SK-N-SH treated with all-trans-retinoic acid at 6 μM for 48 hours (cell line): ENCODE data around the gene KIF3C.

Source experiments
- ATAC-seq: fragments of 200-7000 bp; cut with Tn5 transposase; 3 replicates; pipeline ENCODE4 v1.9.1; 2020; ENCODE audit warnings: mild to moderate bottlenecking, moderate library complexity
- BACH2 ChIP-seq: fragments of 250-450 bp; sonication (Bioruptor Pico); IDR thresholded peaks from 2 replicates; pipeline ENCODE4 v1.9.0; 2021; ENCODE audit warnings: mild to moderate bottlenecking, borderline replicate concordance
- CSDC2 ChIP-seq: fragments of 250-450 bp; sonication (Bioruptor Pico); IDR thresholded peaks from 2 replicates; pipeline ENCODE4 v1.5.0; 2020; ENCODE audit warnings: mild to moderate bottlenecking, moderate library complexity
- ESRRG ChIP-seq: fragments of 250-450 bp; sonication (Bioruptor Pico); IDR thresholded peaks from 2 replicates; pipeline ENCODE4 v1.6.1; 2021; ENCODE audit warnings: mild to moderate bottlenecking
- GLIS3 ChIP-seq: fragments of 250-450 bp; sonication (Bioruptor Pico); IDR thresholded peaks from 2 replicates; pipeline ENCODE4 v1.5.0; 2020; ENCODE audit warnings: mild to moderate bottlenecking, moderate library complexity
- ISL1 ChIP-seq: fragments of 250-450 bp; sonication (Bioruptor Pico); IDR thresholded peaks from 2 replicates; pipeline ENCODE4 v2.1.2; 2022; ENCODE audit warnings: mild to moderate bottlenecking, moderate library complexity
- OSR1 ChIP-seq: fragments of 250-450 bp; sonication (Bioruptor Pico); IDR thresholded peaks from 2 replicates; pipeline ENCODE4 v1.8.0; 2022; ENCODE audit warnings: moderate library complexity, mild to moderate bottlenecking, inconsistent platforms
- PPARA ChIP-seq: fragments of 250-450 bp; sonication (Bioruptor Pico); IDR thresholded peaks from 2 replicates; pipeline ENCODE4 v1.5.0; 2020; ENCODE audit warnings: mild to moderate bottlenecking, borderline replicate concordance
- RARB ChIP-seq: fragments of 250-450 bp; sonication (Bioruptor Pico); IDR thresholded peaks from 2 replicates; pipeline ENCODE4 v1.8.0; 2021; ENCODE audit warnings: mild to moderate bottlenecking, moderate library complexity
- SNAI2 ChIP-seq: fragments of 250-450 bp; sonication (Bioruptor Pico); IDR thresholded peaks from 2 replicates; pipeline ENCODE4 v1.5.0; 2020; ENCODE audit warnings: mild to moderate bottlenecking, moderate library complexity
- TCF4 ChIP-seq: fragments of 250-450 bp; sonication (Bioruptor Pico); IDR thresholded peaks from 2 replicates; pipeline ENCODE4 v1.8.0; 2021; ENCODE audit warnings: mild to moderate bottlenecking, moderate library complexity, borderline replicate concordance
- TOX ChIP-seq: fragments of 250-450 bp; sonication (Bioruptor Pico); IDR thresholded peaks from 2 replicates; pipeline ENCODE4 v1.8.0; 2021; ENCODE audit warnings: mild to moderate bottlenecking, moderate library complexity, borderline replicate concordance
- ZC3H10 ChIP-seq: fragments of 250-450 bp; sonication (Bioruptor Pico); IDR thresholded peaks from 2 replicates; pipeline ENCODE4 v1.5.1; 2021; ENCODE audit warnings: mild to moderate bottlenecking, moderate library complexity
- ZFP3 ChIP-seq: fragments of 250-450 bp; sonication (Bioruptor Pico); IDR thresholded peaks from 2 replicates; pipeline ENCODE4 v1.5.0; 2020; ENCODE audit warnings: mild to moderate bottlenecking, moderate library complexity
- ZNF565 ChIP-seq: fragments of 450-650 bp; formaldehyde crosslinking; conservative IDR thresholded peaks from 2 replicates; pipeline ENCODE4 v1.5.0; 2020; ENCODE audit warnings: low read depth, mild to moderate bottlenecking, moderate library complexity
- ZNF70 ChIP-seq: fragments of 450-650 bp; formaldehyde crosslinking; IDR thresholded peaks from 2 replicates; pipeline ENCODE4 v1.5.0; 2020; ENCODE audit warnings: mild to moderate bottlenecking, moderate library complexity
- ZNF8 ChIP-seq: fragments of 450-650 bp; formaldehyde crosslinking; IDR thresholded peaks from 2 replicates; pipeline ENCODE4 v1.5.0; 2020; ENCODE audit warnings: mild to moderate bottlenecking, moderate library complexity
- TF ChIP-seq, protein P1 (sequence below): fragments of 250-450 bp; sonication (Bioruptor Pico); IDR thresholded peaks from 2 replicates; pipeline ENCODE4 v1.8.0; 2020; ENCODE audit warnings: mild to moderate bottlenecking, moderate library complexity, borderline replicate concordance
- TF ChIP-seq, protein P2 (sequence below): fragments of 250-450 bp; sonication (Bioruptor Pico); IDR thresholded peaks from 2 replicates; pipeline ENCODE4 v1.5.0; 2020; ENCODE audit warnings: mild to moderate bottlenecking, moderate library complexity
- TF ChIP-seq, protein P3 (sequence below): fragments of 250-450 bp; sonication (Bioruptor Pico); IDR thresholded peaks from 2 replicates; pipeline ENCODE4 v1.5.1; 2020; ENCODE audit warnings: low read depth, mild to moderate bottlenecking, moderate library complexity
- TF ChIP-seq, protein P4 (sequence below): fragments of 250-450 bp; sonication (Bioruptor Pico); IDR thresholded peaks from 2 replicates; pipeline ENCODE4 v1.8.0; 2021; ENCODE audit warnings: low read depth, mild to moderate bottlenecking, moderate library complexity, borderline replicate concordance

Gene KIF3C

DNA sequence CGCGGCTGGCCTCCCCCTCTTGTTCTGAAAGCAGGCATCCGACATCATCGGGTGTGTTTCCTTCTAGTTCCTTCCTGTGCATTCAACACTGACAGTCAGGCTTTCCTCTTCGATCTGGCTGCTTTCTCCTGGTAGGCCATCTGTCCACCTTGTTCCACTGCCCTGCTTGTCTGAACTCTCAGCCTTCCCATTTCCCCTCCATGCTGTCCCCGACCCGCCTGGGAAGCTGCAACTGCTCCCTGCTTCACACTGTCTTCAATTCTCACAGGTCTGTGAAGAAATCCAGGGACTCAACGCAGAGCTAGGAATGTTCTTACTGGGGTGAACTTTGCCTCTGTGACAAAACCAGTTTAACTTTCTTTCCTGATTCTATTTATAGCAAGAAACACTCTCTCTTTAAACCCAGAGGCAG, 43.0 kb downstream of the KIF3C start (continued):
- TF ChIP-seq BACH2 (CRISPR knock-in tag): no peak
- TF ChIP-seq, protein P1, sequence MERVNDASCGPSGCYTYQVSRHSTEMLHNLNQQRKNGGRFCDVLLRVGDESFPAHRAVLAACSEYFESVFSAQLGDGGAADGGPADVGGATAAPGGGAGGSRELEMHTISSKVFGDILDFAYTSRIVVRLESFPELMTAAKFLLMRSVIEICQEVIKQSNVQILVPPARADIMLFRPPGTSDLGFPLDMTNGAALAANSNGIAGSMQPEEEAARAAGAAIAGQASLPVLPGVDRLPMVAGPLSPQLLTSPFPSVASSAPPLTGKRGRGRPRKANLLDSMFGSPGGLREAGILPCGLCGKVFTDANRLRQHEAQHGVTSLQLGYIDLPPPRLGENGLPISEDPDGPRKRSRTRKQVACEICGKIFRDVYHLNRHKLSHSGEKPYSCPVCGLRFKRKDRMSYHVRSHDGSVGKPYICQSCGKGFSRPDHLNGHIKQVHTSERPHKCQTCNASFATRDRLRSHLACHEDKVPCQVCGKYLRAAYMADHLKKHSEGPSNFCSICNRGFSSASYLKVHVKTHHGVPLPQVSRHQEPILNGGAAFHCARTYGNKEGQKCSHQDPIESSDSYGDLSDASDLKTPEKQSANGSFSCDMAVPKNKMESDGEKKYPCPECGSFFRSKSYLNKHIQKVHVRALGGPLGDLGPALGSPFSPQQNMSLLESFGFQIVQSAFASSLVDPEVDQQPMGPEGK (CRISPR knock-in tag): no peak
- TF ChIP-seq, protein P2, sequence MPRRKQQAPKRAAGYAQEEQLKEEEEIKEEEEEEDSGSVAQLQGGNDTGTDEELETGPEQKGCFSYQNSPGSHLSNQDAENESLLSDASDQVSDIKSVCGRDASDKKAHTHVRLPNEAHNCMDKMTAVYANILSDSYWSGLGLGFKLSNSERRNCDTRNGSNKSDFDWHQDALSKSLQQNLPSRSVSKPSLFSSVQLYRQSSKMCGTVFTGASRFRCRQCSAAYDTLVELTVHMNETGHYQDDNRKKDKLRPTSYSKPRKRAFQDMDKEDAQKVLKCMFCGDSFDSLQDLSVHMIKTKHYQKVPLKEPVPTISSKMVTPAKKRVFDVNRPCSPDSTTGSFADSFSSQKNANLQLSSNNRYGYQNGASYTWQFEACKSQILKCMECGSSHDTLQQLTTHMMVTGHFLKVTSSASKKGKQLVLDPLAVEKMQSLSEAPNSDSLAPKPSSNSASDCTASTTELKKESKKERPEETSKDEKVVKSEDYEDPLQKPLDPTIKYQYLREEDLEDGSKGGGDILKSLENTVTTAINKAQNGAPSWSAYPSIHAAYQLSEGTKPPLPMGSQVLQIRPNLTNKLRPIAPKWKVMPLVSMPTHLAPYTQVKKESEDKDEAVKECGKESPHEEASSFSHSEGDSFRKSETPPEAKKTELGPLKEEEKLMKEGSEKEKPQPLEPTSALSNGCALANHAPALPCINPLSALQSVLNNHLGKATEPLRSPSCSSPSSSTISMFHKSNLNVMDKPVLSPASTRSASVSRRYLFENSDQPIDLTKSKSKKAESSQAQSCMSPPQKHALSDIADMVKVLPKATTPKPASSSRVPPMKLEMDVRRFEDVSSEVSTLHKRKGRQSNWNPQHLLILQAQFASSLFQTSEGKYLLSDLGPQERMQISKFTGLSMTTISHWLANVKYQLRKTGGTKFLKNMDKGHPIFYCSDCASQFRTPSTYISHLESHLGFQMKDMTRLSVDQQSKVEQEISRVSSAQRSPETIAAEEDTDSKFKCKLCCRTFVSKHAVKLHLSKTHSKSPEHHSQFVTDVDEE (CRISPR knock-in tag): no peak
- no peak for TF ChIP-seq SNAI2 (CRISPR knock-in tag)

DNA sequence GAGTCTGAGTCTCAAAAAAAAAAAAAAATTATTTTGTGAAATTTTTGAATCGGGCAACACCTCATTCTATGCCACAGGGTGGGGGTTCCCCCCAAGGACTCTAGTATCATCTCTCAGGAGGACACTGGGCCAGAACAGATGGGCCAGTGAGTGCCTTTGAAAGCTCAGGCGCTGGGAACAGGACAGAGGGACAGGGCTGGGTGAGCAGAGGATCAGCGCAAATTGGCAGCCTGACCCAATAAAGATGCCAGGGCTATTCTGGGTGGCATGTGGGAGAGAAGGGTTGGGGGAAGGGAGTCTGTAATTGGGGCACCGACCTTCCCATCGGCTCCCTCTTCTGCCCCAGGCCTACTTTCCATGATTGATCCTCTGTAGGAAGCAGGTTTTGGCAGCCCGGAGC, 44.0 kb downstream of the KIF3C start:
- ATAC-seq: no peak
- TF ChIP-seq ZC3H10 (CRISPR knock-in tag): no peak
- TF ChIP-seq RARB (CRISPR knock-in tag): no peak
- TF ChIP-seq ISL1 (CRISPR knock-in tag): no peak

DNA sequence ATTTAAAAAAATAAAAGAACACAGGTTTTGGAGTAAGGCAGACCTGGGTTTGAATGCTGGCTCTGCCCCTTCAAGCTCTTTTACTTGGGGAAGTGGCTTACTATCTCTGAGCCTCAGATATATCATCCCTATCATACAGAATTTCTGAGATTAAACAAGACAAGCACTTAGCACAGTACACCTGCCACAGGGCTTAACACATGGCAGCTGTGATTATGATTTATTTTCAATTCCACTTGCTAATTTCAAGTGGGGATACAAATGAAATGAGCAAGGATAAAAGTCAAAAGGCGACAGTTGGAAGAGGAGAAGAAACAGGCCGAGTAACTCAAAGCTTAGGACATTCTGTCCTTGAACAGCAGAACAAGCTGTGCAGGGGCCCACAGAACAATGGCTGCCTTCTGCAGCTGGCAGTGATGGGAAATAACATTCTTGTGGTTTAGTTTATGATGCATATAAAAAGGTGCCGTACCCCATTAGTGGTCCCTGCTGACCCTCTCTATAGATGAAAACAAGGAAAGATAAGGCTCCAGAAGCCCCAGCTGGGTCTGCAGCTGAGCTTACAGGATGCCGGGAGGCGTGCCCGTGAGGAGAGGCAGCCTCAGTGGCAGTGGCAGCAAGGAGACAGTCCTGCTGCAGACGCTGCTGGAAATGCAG, 45.3 kb downstream of the KIF3C start:
- ATAC-seq: peak; percentile 20; the same call in 1 of the 3 replicates
- TF ChIP-seq ZNF565 (CRISPR knock-in tag): no peak
- no peak for TF ChIP-seq TOX (CRISPR knock-in tag)
- no peak for TF ChIP-seq ZNF70 (CRISPR knock-in tag)
- TF ChIP-seq ZFP3 (CRISPR knock-in tag): no peak
- TF ChIP-seq, protein P3, sequence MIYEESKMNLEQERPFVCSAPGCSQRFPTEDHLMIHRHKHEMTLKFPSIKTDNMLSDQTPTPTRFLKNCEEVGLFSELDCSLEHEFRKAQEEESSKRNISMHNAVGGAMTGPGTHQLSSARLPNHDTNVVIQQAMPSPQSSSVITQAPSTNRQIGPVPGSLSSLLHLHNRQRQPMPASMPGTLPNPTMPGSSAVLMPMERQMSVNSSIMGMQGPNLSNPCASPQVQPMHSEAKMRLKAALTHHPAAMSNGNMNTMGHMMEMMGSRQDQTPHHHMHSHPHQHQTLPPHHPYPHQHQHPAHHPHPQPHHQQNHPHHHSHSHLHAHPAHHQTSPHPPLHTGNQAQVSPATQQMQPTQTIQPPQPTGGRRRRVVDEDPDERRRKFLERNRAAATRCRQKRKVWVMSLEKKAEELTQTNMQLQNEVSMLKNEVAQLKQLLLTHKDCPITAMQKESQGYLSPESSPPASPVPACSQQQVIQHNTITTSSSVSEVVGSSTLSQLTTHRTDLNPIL (CRISPR knock-in tag): no peak
- TF ChIP-seq ZNF8 (CRISPR knock-in tag): no peak
- no peak for TF ChIP-seq ZC3H10 (CRISPR knock-in tag)
- no peak for TF ChIP-seq RARB (CRISPR knock-in tag)
- TF ChIP-seq SNAI2 (CRISPR knock-in tag): no peak
- no peak for TF ChIP-seq BACH2 (CRISPR knock-in tag)
- no peak for TF ChIP-seq GLIS3
- no peak for TF ChIP-seq ISL1 (CRISPR knock-in tag)
- no peak for TF ChIP-seq ESRRG (CRISPR knock-in tag)
- TF ChIP-seq CSDC2 (CRISPR knock-in tag): no peak
- TF ChIP-seq, protein P1 (CRISPR knock-in tag): no peak
- no peak for TF ChIP-seq TCF4 (CRISPR knock-in tag)
- TF ChIP-seq, all 23 proteins: peak for 0

DNA sequence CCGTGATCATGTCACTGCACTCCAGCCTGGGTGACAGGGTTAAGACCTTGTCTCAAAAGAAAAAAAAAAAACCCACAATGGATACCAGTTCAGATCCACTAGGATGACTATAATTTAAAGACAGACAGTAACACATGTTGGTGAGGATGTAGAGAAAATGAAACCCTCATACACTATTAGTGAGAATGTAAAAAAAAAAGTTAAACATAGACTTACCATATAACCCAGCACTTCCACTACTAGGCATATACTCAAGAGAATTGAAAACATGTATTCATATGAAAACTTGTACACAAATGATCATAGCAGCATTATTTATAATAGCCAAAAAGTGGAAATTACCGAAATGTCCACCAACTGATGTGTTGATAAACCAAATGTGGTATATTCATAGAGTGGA, 48.7 kb downstream of the KIF3C start:
- no peak for TF ChIP-seq ZNF565 (CRISPR knock-in tag)
- TF ChIP-seq PPARA (CRISPR knock-in tag): no peak
- no peak for TF ChIP-seq ESRRG (CRISPR knock-in tag)
- no peak for TF ChIP-seq TCF4 (CRISPR knock-in tag)
- TF ChIP-seq CSDC2 (CRISPR knock-in tag): no peak
- no peak for TF ChIP-seq ZNF8 (CRISPR knock-in tag)
- no peak for TF ChIP-seq TOX (CRISPR knock-in tag)
- no peak for TF ChIP-seq SNAI2 (CRISPR knock-in tag)
- no peak for TF ChIP-seq ZFP3 (CRISPR knock-in tag)
- no peak for TF ChIP-seq ISL1 (CRISPR knock-in tag)
- TF ChIP-seq, protein P2 (CRISPR knock-in tag): no peak
- TF ChIP-seq ZC3H10 (CRISPR knock-in tag): no peak
- no peak for TF ChIP-seq OSR1
- TF ChIP-seq ZNF70 (CRISPR knock-in tag): no peak
- TF ChIP-seq, protein P4, sequence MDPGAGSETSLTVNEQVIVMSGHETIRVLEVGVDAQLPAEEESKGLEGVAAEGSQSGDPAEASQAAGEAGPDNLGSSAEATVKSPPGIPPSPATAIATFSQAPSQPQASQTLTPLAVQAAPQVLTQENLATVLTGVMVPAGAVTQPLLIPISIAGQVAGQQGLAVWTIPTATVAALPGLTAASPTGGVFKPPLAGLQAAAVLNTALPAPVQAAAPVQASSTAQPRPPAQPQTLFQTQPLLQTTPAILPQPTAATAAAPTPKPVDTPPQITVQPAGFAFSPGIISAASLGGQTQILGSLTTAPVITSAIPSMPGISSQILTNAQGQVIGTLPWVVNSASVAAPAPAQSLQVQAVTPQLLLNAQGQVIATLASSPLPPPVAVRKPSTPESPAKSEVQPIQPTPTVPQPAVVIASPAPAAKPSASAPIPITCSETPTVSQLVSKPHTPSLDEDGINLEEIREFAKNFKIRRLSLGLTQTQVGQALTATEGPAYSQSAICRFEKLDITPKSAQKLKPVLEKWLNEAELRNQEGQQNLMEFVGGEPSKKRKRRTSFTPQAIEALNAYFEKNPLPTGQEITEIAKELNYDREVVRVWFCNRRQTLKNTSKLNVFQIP (CRISPR knock-in tag): no peak
- no peak for ATAC-seq
